GM23248 (cell line): ENCODE data around the gene ANKRD22. TPM values are rescaled to one million over a fixed set of nuclear protein-coding genes. Genes with fewer than 3 reads are reported as not detected.
A peak's percentile ranks its signal among the peaks of the same experiment; 100 is the strongest.

Source experiments
- DNase-seq: peaks from one replicate; pipeline ENCODE4 v3.0.0-alpha.2; 2015
- H2AFZ ChIP-seq: fragments of 200-600 bp; sonication (generic); 2 replicates; pipeline ENCODE4 v1.6.1; 2016; ENCODE audit warnings: antibody characterized with exemption
- H3F3A ChIP-seq: fragments of 200-600 bp; sonication (generic); 2 replicates; pipeline ENCODE4 v1.6.1; 2016; ENCODE audit warnings: mild to moderate bottlenecking, antibody characterized with exemption, mixed run types; ENCODE audit not compliant: insufficient read depth
- H3K27ac ChIP-seq: fragments of 200-600 bp; sonication (generic); 2 replicates; pipeline ENCODE4 v1.5.1; 2016; ENCODE audit warnings: mild to moderate bottlenecking
- H3K27me3 ChIP-seq: fragments of 200-600 bp; sonication (generic); replicated peaks from 2 replicates; pipeline ENCODE4 v1.6.1; 2016; ENCODE audit warnings: mild to moderate bottlenecking; ENCODE audit not compliant: insufficient read depth
- H3K36me3 ChIP-seq: fragments of 200-600 bp; sonication (generic); 2 replicates; pipeline ENCODE4 v1.6.1; 2016; ENCODE audit warnings: low read depth, mild to moderate bottlenecking
- H3K4me1 ChIP-seq: fragments of 200-600 bp; sonication (generic); 2 replicates; pipeline ENCODE4 v1.6.1; 2016; ENCODE audit warnings: mild to moderate bottlenecking; ENCODE audit not compliant: insufficient read depth
- H3K4me2 ChIP-seq: fragments of 200-600 bp; sonication (generic); one replicate; pipeline ENCODE4 v1.6.1; 2016; ENCODE audit warnings: mild to moderate bottlenecking; ENCODE audit not compliant: unreplicated experiment
- H3K4me3 ChIP-seq: fragments of 200-600 bp; sonication (generic); 2 replicates; pipeline ENCODE4 v1.5.1; 2016; ENCODE audit warnings: mild to moderate bottlenecking
- H3K79me2 ChIP-seq: fragments of 200-600 bp; sonication (generic); 2 replicates; pipeline ENCODE4 v1.6.1; 2016; ENCODE audit warnings: mild to moderate bottlenecking; ENCODE audit not compliant: insufficient read depth
- H3K9ac ChIP-seq: fragments of 200-600 bp; sonication (generic); 2 replicates; pipeline ENCODE4 v1.6.1; 2016; ENCODE audit warnings: mild to moderate bottlenecking
- H3K9me2 ChIP-seq: fragments of 200-600 bp; sonication (generic); 2 replicates; pipeline ENCODE4 v1.6.1; 2016; ENCODE audit warnings: mixed run types, mild to moderate bottlenecking, moderate library complexity; ENCODE audit not compliant: insufficient read depth
- H3K9me3 ChIP-seq: fragments of 200-600 bp; sonication (generic); one replicate; pipeline ENCODE4 v1.6.1; 2017; ENCODE audit warnings: low read depth
- H4K20me1 ChIP-seq: fragments of 200-600 bp; sonication (generic); 2 replicates; pipeline ENCODE4 v1.6.0; 2016; ENCODE audit not compliant: insufficient read depth
- EZH2 ChIP-seq: fragments of 200-600 bp; sonication (generic); IDR thresholded peaks from 2 replicates; pipeline ENCODE4 v1.6.1; 2018; ENCODE audit warnings: antibody characterized with exemption, mild to moderate bottlenecking; ENCODE audit not compliant: insufficient read depth, poor library complexity, severe bottlenecking
- EZH2phosphoT487 ChIP-seq: fragments of 200-600 bp; sonication (generic); IDR thresholded peaks from 2 replicates; pipeline ENCODE4 v1.6.1; 2018; ENCODE audit warnings: antibody characterized with exemption, moderate library complexity, mild to moderate bottlenecking, low read depth; ENCODE audit not compliant: insufficient read depth
- WGBS, 2 experiments: methylation state at CpG; one replicate each; pipeline ENCODE4 v1.1.6; 2015 to 2017; ENCODE audit warnings: low lambda C conversion rate in 2 of 2, low coverage in 1 of 2; ENCODE audit errors: missing lambda C conversion rate in 2 of 2; 5-methylcytosine and 5-hydroxymethylcytosine counted together
- in situ Hi-C: fragments of 300-500 bp; cut with MboI; formaldehyde crosslinking; loops from 2 replicates; pipeline ENCODE4 v1.15.0; 2020
- polyA plus RNA-seq: library from polyadenylated mRNA; unstranded; fragments of >200 nt; fragmentation: Nextera tagmentation; extraction: Ambion mirVana; gene quantifications from 2 replicates; pipeline ENCODE4 v1.2.1, GENCODE V29; 2016
- total RNA-seq: library from RNA; depleted of rRNA; stranded (reverse); fragments of >200 nt; shearing (Covaris generic); gene quantifications from 2 replicates; pipeline ENCODE4 v1.2.3, GENCODE V29; 2014

Gene ANKRD22
- total and polyA plus RNA-seq, 2 experiments from 2014 or later, result 0.22 TPM; not detected in 1

DNA sequence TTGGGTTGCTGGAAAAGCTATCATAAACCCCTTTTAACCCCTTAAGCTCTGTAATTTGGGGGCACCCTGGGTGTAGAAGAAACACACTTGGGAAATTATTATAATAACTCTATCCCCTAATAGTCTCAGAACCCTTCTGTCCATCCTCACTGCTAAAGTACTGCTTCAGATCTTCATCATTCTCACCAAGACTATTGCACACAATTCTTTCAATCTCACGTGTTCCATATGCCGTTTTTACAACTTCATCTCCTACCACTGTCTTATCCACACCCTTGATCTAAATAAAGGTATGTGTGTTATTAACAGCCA lies 15.8 kb downstream of the ANKRD22 start:
- H3K4me2 ChIP-seq, result no peak overlapping the region
- no peak overlapping the region for H3K9ac ChIP-seq
- in situ Hi-C loops, result loop anchor here (5.0 to 10.0 kb wide), 2 partner anchors 101 to 379 kb away; no protein-coding TSS in a partner anchor
- H3K36me3 ChIP-seq, result no peaks in the 10 kb centered on the region
- no peaks in the 10 kb centered on the region for H3K27me3 ChIP-seq
- H4K20me1 ChIP-seq, result no peaks in the 10 kb centered on the region
- H3K27ac ChIP-seq, result no peak overlapping the region
- no peaks in the 10 kb centered on the region for H3K4me1 ChIP-seq
- no peaks in the 10 kb centered on the region for H3K79me2 ChIP-seq
- 0% methylated on average over 2 of the region's 2 CpGs for WGBS, 2 experiments
- no peak for DNase-seq
- no peaks in the 10 kb centered on the region for H3K9me2 ChIP-seq
- H3K9me3 ChIP-seq, result no peaks in the 10 kb centered on the region
- TF ChIP-seq EZH2phosphoT487 (no peak), EZH2 (no peak)
- H2AFZ ChIP-seq, result no peak overlapping the region
- H3K4me3 ChIP-seq, result no peak overlapping the region
- H3F3A ChIP-seq, result no peaks in the 10 kb centered on the region

DNA sequence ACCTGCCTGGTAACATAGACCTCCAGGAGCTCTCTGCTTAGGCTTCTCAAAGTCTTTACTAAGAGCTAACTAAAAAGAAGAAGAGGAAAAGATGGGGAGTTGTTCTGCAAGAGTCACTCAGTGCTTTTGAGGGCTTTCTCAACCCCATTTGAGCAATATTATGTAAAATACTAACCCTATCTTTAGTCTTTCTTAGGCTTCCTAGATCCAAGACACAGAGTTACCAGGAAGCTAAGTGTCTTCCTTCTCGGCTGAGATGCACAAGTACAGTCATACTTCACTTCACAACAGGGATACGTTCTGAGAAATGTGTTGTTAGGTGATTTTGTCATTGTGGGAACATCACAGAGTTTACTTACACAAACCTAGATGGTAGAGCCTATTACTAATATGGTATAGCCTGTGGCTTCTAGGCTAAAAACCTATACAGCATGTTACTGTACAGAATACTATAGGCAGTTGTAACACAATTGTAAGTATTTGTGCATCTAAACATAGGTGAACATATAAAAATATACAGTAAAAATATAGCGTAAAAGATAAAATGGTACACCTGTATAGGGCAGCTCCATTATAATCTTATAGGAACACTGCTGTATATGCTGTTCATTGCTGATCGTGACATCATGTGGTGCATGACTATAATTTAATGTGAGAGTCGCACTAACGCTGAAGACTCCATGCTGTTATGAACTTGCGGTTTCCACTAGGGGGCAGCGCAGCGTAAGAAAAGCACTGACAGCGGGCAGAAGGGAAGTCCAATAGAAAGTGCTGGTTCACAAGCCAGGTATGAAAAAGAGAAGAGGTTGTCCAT lies 16.3 kb downstream of the ANKRD22 start:
- in situ Hi-C loops, result loop anchor here (5.0 to 10.0 kb wide), 2 partner anchors 102 to 379 kb away; no protein-coding TSS in a partner anchor
- Histone ChIP-seq H3K9me3 (no peaks in the 10 kb centered on the region), H2AFZ (no peak overlapping the region), H3K27ac (no peak overlapping the region), H3K79me2 (no peaks in the 10 kb centered on the region), H3F3A (no peaks in the 10 kb centered on the region), H3K9ac (no peak overlapping the region), H3K36me3 (no peaks in the 10 kb centered on the region), H4K20me1 (no peaks in the 10 kb centered on the region), H3K9me2 (no peaks in the 10 kb centered on the region), H3K4me2 (no peak overlapping the region), H3K4me1 (no peaks in the 10 kb centered on the region), H3K4me3 (no peak overlapping the region), H3K27me3 (no peaks in the 10 kb centered on the region)
- peak; percentile 90 for DNase-seq
- 19 to 22% methylated on average over 10 of the region's 10 CpGs for WGBS, 2 experiments
- no peak for TF ChIP-seq EZH2
- no peak for TF ChIP-seq EZH2phosphoT487

DNA sequence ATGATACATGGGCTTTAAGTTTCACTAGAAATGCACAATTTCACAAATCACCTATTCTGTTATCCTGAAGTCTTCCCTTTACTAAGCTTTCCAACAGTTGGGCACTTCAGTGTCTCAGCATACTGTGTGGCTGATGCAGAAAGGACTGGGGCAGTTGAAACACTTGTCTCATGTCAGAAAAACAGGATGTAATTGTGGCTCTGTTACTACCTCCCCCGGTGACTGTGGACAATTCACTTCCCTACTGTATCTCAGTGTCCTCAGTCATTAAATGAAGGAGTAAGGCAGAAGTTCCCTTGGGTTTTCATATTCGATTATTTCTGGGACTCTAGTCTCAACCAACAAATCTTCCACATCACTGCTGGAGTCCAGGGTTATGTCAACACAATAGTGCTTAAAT lies 17.9 kb downstream of the ANKRD22 start:
- Histone ChIP-seq H3K79me2 (no peaks in the 10 kb centered on the region), H3K36me3 (no peaks in the 10 kb centered on the region), H3K9me2 (no peaks in the 10 kb centered on the region), H3K4me2 (no peak overlapping the region), H2AFZ (no peak overlapping the region), H3K9ac (no peak overlapping the region), H3K4me3 (no peak overlapping the region), H3K27ac (no peak overlapping the region), H3K27me3 (no peaks in the 10 kb centered on the region), H3F3A (no peaks in the 10 kb centered on the region), H3K4me1 (no peaks in the 10 kb centered on the region), H3K9me3 (no peaks in the 10 kb centered on the region), H4K20me1 (no peaks in the 10 kb centered on the region)
- whole genome bisulfite sequencing, 2 experiments, result 44 to 50% methylated on average over 2 of the region's 2 CpGs
- no peak for DNase-seq
- in situ Hi-C loops, result loop anchor here (10.0 kb wide), 1 partner anchor 381 kb away; no protein-coding TSS in a partner anchor
- TF ChIP-seq EZH2 (no peak), EZH2phosphoT487 (no peak)

DNA sequence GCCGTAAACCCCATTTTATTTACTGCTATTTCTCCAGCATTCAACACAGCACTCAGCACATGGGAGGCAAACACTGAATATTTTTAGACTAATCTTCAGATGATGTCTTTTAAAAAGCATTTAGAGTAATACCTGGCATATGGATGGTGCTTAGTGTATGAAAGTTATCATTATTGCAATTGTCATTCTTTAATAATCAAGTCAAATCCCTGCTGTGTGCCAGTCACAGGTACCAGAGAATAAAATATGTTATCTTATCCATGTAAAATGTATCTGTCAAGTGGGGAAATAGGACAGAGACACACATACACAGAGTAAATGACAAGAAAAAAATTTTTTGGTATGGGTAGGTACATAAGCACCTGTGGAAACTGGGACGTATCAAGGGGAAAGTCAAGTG lies 18.5 kb downstream of the ANKRD22 start:
- 95 to 100% methylated on average over 2 of the region's 2 CpGs for WGBS, 2 experiments
- Histone ChIP-seq H2AFZ (no peak overlapping the region), H3K9ac (no peak overlapping the region), H3F3A (no peaks in the 10 kb centered on the region), H3K9me2 (no peaks in the 10 kb centered on the region), H3K27me3 (no peaks in the 10 kb centered on the region), H3K4me1 (no peaks in the 10 kb centered on the region), H3K4me3 (no peak overlapping the region), H3K4me2 (no peak overlapping the region), H3K9me3 (no peaks in the 10 kb centered on the region), H3K79me2 (no peaks in the 10 kb centered on the region), H4K20me1 (no peaks in the 10 kb centered on the region), H3K36me3 (no peaks in the 10 kb centered on the region), H3K27ac (no peak overlapping the region)
- in situ Hi-C loops, result loop anchor here (10.0 kb wide), 1 partner anchor 382 kb away; no protein-coding TSS in a partner anchor
- TF ChIP-seq EZH2 (no peak), EZH2phosphoT487 (no peak)
- no peak for DNase-seq

DNA sequence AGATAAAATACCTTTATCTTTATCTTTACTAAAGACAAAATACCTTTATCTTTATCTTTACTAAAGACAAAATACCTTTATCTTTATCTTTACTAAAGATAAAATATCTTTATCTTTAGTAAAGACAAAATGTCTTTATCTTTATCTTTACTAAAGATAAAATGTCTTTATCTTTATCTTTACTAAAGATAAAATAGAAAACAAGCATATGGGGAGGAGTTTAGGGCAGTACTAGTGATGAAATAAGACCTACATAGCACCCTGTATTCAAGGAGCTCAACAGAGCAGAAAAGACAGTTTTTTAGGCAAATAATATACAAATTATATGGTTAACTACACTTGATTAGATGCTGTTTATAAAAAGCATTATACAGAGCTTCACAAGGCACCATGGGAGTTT lies 19.3 kb downstream of the ANKRD22 start:
- no peak overlapping the region for H3K9ac ChIP-seq
- H3K36me3 ChIP-seq, result no peaks in the 10 kb centered on the region
- no peak for DNase-seq
- no peaks in the 10 kb centered on the region for H4K20me1 ChIP-seq
- H3K27me3 ChIP-seq, result no peaks in the 10 kb centered on the region
- H3K4me3 ChIP-seq, result no peak overlapping the region
- no peak for TF ChIP-seq EZH2
- H3K79me2 ChIP-seq, result no peaks in the 10 kb centered on the region
- no peaks in the 10 kb centered on the region for H3K9me2 ChIP-seq
- H3K27ac ChIP-seq, result no peak overlapping the region
- H3K4me2 ChIP-seq, result no peak overlapping the region
- no peaks in the 10 kb centered on the region for H3K9me3 ChIP-seq
- in situ Hi-C loops, result loop anchor here (10.0 kb wide), 1 partner anchor 382 kb away; no protein-coding TSS in a partner anchor
- no peaks in the 10 kb centered on the region for H3K4me1 ChIP-seq
- no peak overlapping the region for H2AFZ ChIP-seq
- H3F3A ChIP-seq, result no peaks in the 10 kb centered on the region
